CD4-positive, alpha-beta T cell treated with Interleukin-6 for 4 hours (primary cell): ENCODE measurements around the gene CCR7.

Experiments used
- DNase-seq: peaks from one replicate; pipeline ENCODE4 v3.0.0-alpha.2; 2020; ENCODE audit warnings: mixed read lengths

Gene CCR7

DNA sequence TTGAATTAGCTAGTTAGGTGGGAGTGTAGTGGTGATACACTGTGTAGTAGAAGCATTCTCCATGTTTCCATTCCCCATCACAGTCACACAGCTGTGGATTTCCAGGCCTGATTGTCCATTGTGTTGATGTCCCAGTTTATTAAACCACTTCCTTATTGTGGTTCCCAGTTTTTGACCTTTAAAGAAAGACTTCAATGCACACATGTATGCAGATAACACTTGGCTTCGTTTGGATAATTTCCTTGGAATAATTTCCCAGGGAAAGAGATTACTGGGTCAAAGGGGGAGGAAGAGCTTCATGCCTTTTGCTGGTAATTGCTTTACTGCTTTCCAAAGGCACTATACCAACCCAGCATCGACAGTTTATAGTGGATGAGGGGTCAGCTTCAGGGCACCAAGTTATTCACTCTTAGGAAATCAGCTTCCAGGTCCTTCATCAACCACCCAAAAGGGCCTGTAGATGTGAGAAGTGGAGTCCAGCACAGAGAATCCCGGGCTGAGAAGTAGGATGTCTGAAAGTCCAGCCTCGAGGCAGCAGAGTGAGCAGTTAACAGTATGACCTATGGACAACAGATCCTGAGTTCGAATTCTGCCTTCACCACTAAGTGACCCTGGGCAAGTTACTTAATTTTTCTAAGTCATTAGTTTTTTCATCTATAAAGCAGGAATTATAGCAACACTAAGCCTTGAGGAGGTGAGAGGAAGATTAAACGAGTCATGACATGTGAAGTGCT, 32.6 kb downstream of the CCR7 start:
- no peak for DNase-seq

DNA sequence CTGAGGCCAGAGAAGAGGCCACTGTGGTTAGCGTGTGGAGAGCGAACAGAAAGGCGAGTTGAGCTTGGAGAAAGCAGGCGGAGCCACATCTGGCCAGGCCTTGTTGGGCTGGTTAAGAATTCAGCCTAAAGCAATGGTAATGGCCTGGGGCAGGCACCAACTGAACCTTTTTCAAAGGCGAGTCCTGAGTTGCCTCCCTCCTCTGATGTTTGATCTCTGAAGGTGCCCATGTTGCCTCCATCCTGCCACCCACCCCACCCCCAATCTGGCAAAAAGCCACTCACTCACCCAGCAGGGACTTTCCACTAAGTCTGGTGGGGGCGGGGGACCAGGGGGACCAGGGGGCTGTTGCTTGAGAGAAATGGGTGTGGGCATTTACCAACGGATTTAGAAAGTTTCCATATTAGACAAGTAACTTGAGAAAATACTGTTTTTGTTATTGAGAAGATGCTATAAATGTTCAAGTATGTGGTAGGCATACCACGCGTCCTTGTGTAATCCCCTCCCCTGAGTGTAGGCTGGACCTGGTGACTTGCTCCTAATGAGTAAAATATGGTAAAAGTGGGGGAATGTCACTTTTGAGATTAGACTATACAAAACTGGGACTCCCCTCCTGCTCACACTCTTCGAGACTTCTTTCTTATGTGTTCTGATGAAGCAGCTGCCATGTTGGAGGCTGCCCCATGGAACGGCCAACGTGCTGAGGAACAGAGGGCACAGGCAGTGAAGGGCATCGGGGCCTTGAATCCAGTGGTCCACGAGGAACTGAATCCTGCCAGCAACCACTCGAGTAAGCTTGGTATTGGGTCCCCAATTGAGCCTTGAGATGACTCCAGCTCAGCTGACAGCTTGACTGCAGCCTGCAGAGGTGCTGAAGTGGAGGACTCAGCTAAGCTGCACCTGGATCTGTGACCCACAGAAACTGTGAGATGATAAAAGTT, 34.0 kb downstream of the CCR7 start:
- peak; percentile 77 for DNase-seq

- DNase-seq: no peak
Observed at GRCh38 chr17:40530531-40530994, 34.7 kb downstream of the CCR7 start.

GRCh38 chr17:40529991-40530390, 35.3 kb downstream of the CCR7 start:
- no peak for DNase-seq

GRCh38 chr17:40528692-40529417, 36.4 kb downstream of the CCR7 start:
- DNase-seq: no peak

DNA sequence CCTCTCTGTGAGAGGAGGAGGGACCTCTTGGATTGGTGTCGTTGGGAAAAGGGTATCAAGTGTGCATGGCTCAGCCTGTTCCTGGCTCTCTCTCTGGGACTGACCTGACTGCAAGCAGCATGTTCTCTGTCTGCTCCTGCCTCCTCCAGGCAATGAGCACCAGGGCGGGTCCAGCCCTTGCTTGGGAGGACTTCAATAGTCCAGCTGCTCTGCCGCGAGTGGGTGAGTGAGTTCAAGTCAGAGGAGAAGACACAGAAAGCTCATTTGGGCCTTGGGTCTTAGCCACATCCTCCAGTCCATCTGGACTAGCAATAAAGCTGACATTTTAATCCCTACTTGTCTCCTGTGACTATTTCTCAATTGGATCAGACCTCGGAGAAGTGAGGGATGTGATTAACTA, 38.6 kb downstream of the CCR7 start:
- DNase-seq: no peak

DNA sequence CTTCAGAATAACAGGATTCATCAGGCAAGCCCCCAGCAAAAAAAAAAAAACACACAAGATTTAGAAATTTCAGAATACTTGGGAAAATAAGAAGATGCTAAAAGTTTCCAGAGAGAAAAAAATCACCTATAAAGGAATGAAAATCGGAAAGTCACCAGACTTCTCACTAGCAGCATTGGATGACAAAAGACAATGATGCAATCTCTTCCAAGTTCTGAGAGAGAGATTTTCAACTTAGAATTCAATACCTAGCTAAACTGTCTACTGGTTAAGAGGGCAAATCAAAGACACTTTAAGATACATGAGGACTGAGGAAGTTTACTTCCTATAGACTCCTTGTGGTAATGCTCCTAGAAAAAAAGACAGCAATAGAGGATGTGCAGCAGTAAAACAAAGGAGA, 40.0 kb downstream of the CCR7 start:
- DNase-seq: no peak

- DNase-seq: no peak
Observed at GRCh38 chr17:40524243-40524965, 40.9 kb downstream of the CCR7 start.

GRCh38 chr17:40522961-40523310, 42.3 kb downstream of the CCR7 start:
- DNase-seq: no peak

DNA sequence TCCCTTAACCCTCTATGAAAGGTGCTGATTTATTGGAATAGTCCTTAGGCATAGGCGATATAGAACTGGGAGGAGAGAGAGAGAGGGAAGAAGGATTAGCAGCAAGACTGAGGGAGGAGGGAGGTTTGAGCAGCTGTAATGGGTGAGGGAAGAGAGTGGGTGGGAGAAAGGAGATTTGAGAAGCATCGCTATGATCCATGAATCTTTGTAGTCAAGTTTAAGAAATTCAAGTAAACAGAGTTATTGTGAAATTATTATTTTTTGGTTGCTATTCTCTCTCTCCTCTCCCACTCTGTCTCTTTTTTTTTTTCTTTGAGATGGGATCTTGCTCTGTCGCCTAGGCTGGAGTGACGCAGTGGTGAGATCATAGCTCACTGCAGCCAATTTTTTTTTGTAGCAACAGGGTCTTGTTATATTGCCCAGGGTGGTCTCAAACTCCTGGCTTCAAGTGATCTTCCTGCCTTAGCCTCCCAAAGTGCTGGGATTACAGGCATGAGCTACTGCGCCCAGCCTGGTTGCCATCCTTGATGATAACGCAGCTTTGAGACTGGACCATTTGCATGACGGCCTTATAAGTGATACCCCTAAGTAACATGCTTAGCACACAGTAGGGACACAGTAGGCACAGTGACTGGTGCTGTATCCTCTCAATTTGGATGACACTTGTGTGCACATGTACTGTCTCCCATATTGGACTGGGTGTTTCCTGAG, 42.9 kb downstream of the CCR7 start:
- DNase-seq: no peak

DNA sequence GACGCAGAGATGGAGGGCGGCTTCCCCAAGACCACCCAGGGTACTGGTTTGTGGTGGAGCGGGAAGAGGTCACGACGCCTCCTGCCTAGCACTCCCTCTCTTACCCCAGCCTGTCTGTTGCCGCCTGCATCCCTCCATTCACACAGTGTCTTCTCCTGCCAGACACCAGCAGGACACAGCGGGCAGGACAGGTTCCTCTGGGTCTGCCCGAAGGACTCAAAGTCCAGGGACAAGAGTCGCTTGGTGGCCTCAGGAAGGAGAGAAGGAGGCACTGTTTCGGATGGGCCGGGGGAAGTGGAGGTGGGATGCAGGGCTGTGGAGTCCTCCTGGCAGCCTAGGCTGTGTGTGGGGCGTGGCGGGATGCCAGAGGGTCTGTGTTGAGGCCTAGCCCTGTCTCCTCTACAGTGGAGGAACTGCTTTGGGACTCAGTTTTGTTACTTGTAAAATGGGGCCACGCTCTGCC, 44.2 kb downstream of the CCR7 start:
- DNase-seq: no peak

GRCh38 chr17:40519089-40519775, 46.0 kb downstream of the CCR7 start:
- no peak for DNase-seq

- no peak for DNase-seq
Observed at GRCh38 chr17:40518401-40519088, 46.7 kb downstream of the CCR7 start.

DNA sequence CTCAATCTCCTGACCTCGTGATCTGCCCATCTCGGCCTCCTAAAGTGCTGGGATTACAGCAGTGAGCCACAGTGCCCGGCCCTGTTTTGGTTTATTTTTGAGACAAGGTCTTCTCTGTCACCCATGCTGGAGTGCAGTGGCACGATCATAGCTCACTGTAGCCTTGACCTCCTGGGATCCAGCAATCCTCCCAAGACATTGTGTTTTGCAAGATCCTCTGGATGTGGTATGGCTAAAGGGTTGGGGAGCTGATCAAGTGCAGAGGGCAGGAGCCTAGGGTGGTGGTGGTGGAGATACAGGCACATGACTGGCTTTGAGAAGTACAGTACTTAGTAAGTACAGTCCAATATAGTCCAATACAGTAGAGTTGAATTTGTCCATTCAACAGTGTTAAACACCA, 47.3 kb downstream of the CCR7 start:
- no peak for DNase-seq

GRCh38 chr17:40517286-40517662, 48.0 kb downstream of the CCR7 start:
- DNase-seq: no peak

GRCh38 chr17:40516581-40517285, 48.5 kb downstream of the CCR7 start:
- peak; percentile 76 for DNase-seq

DNA sequence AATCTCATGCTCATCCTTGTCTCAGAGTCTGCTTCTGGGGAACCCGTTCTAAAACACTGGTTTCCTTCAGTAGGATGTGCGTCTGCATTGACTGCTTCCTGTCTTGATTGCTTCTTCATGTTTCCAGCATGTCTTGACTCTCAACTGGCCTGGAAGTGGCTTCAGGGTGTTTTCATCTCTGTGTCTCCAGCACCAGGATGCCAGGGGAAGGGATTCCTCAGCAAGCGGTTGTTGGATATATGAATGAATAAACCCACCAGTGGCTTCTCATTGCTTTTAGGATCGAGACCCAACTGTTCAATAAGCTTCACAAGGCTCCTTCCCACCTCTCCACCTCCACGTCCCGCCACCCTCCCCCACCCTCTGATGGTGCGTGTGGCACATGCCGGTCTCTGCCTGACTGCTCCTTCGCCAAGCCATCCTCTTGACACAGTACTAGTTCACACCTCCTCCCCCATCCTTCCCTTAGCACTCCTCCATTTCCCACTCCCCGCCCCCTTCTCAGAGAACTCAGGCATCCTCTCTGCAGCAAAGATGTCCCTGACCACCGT, 49.7 kb downstream of the CCR7 start:
- peak; percentile 38 for DNase-seq

- no peak for DNase-seq
Observed at GRCh38 chr17:40515011-40515410, 50.3 kb downstream of the CCR7 start.

GRCh38 chr17:40514013-40514875, 51.0 kb downstream of the CCR7 start:
- DNase-seq: no peak
